A673 (cell line): ENCODE measurements around the gene WDFY4. TPM values are rescaled to one million over a fixed set of nuclear protein-coding genes. Genes with fewer than 3 reads are reported as not detected.

Experiments used
- BruUV-seq: library from RNA; stranded (reverse); fragments of 400-500 nt; replicated peaks from 2 replicates; lab custom pipeline; 2021; lab: Mats Ljungman, UMichigan
- CTCF ChIA-PET: fragments of 300-600 bp; sonication (Branson Sonifier 250); formaldehyde crosslinking; loops from one replicate; lab custom pipeline; 2022; ENCODE audit warnings: antibody characterized with exemption; lab: Charles Lee
- POLR2A ChIA-PET: fragments of 300-600 bp; sonication (Branson Sonifier 250); formaldehyde crosslinking; loops from one replicate; lab custom pipeline; 2022; ENCODE audit warnings: antibody characterized with exemption; ENCODE audit not compliant: low non-redundant PET; lab: Charles Lee
- DNase-seq: peaks from one replicate; pipeline ENCODE4 v3.0.0-alpha.2; 2015; ENCODE audit warnings: low spot score
- H3K27ac ChIP-seq: fragments of 200-600 bp; sonication (generic); 2 replicates; pipeline ENCODE4 v1.5.1; 2016; ENCODE audit warnings: mixed run types, low read depth, mild to moderate bottlenecking, mixed read lengths, antibody characterized with exemption, low read length; ENCODE audit not compliant: poor library complexity, severe bottlenecking
- H3K27me3 ChIP-seq: fragments of 200-600 bp; sonication (generic); replicated peaks from 2 replicates; pipeline ENCODE4 v1.6.1; 2017; ENCODE audit warnings: mixed run types, low read depth, mild to moderate bottlenecking, mixed read lengths, antibody characterized with exemption, low read length; ENCODE audit not compliant: insufficient read depth, poor library complexity
- H3K36me3 ChIP-seq: fragments of 200-600 bp; sonication (generic); 2 replicates; pipeline ENCODE4 v1.6.1; 2016; ENCODE audit warnings: mixed run types, mild to moderate bottlenecking, mixed read lengths, antibody characterized with exemption, low read length; ENCODE audit not compliant: insufficient read depth, poor library complexity, severe bottlenecking
- H3K4me1 ChIP-seq: fragments of 200-600 bp; sonication (generic); 2 replicates; pipeline ENCODE4 v1.6.1; 2017; ENCODE audit warnings: mixed run types, mild to moderate bottlenecking, mixed read lengths, antibody characterized with exemption, low read length; ENCODE audit not compliant: insufficient read depth, poor library complexity, severe bottlenecking
- H3K4me3 ChIP-seq: fragments of 200-600 bp; sonication (generic); 2 replicates; pipeline ENCODE4 v1.5.1; 2016; ENCODE audit warnings: low read depth, mixed run types, mild to moderate bottlenecking, mixed read lengths, low read length; ENCODE audit not compliant: poor library complexity, severe bottlenecking
- H3K9me3 ChIP-seq: fragments of 200-600 bp; sonication (generic); 2 replicates; pipeline ENCODE4 v1.6.1; 2016; ENCODE audit warnings: mixed run types, low read depth, mild to moderate bottlenecking, mixed read lengths, antibody characterized with exemption, low read length; ENCODE audit not compliant: poor library complexity, severe bottlenecking
- EZH2 ChIP-seq: fragments of 200-600 bp; sonication (generic); IDR thresholded peaks from 2 replicates; pipeline ENCODE4 v1.6.1; 2017; ENCODE audit warnings: borderline replicate concordance, low read depth, mild to moderate bottlenecking, mixed read lengths, antibody characterized with exemption, low read length; ENCODE audit not compliant: poor library complexity, severe bottlenecking
- intact Hi-C: fragments of 100-400 bp; cut with micrococcal nuclease; formaldehyde crosslinking; loops from one replicate; pipeline ENCODE4 v1.10.0; 2022; ENCODE audit not compliant: unreplicated experiment
- total RNA-seq: library from RNA; stranded (reverse); gene quantifications from 2 replicates; pipeline ENCODE4 v1.2.3, GENCODE V29; 2021
- TF ChIP-seq, protein P1 (sequence below): fragments of 300-800, 200-600 bp; sonication (generic); conservative IDR thresholded peaks from 2 replicates; pipeline ENCODE4 v1.5.1; 2017; ENCODE audit warnings: low read depth, mild to moderate bottlenecking, antibody characterized with exemption, low read length, moderate library complexity, mixed read lengths

The WDFY4 gene
- total RNA-seq, 1 experiment from 2014 or later: not detected

DNA sequence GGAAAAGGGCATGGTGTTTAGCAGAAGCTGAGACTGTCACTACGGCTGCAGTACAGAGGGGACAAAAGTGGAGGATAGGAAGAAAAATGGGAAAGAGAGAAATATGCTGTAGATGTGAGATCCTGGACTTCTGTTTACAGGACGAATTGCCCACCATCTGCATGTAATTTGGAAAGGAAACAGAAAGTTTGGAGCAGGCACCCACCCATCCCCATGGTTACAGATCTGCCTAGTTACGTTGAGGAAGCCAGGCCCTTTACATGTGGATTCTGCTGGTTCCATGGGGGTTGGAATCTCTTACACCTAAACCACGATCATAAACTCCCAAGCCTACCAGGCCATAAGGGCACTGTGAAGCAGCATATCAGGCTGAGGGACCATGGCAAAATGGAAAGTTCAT lies 84.3 kb downstream of the WDFY4 start:
- POLR2A ChIA-PET: no interaction called here
- no TSS peak for BruUV-seq
- no peaks in the 10 kb centered on the region for H3K36me3 ChIP-seq
- H3K27me3 ChIP-seq: no peaks in the 10 kb centered on the region
- no peak overlapping the region for H3K4me3 ChIP-seq
- no peaks in the 10 kb centered on the region for H3K4me1 ChIP-seq
- H3K27ac ChIP-seq: no peak overlapping the region
- H3K9me3 ChIP-seq: no peaks in the 10 kb centered on the region
- intact Hi-C loops: no loop called here
- CTCF ChIA-PET: no interaction called here
- DNase-seq: no peak
- TF ChIP-seq, protein P1, sequence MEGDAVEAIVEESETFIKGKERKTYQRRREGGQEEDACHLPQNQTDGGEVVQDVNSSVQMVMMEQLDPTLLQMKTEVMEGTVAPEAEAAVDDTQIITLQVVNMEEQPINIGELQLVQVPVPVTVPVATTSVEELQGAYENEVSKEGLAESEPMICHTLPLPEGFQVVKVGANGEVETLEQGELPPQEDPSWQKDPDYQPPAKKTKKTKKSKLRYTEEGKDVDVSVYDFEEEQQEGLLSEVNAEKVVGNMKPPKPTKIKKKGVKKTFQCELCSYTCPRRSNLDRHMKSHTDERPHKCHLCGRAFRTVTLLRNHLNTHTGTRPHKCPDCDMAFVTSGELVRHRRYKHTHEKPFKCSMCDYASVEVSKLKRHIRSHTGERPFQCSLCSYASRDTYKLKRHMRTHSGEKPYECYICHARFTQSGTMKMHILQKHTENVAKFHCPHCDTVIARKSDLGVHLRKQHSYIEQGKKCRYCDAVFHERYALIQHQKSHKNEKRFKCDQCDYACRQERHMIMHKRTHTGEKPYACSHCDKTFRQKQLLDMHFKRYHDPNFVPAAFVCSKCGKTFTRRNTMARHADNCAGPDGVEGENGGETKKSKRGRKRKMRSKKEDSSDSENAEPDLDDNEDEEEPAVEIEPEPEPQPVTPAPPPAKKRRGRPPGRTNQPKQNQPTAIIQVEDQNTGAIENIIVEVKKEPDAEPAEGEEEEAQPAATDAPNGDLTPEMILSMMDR: no peak
- TF ChIP-seq EZH2: no peak

DNA sequence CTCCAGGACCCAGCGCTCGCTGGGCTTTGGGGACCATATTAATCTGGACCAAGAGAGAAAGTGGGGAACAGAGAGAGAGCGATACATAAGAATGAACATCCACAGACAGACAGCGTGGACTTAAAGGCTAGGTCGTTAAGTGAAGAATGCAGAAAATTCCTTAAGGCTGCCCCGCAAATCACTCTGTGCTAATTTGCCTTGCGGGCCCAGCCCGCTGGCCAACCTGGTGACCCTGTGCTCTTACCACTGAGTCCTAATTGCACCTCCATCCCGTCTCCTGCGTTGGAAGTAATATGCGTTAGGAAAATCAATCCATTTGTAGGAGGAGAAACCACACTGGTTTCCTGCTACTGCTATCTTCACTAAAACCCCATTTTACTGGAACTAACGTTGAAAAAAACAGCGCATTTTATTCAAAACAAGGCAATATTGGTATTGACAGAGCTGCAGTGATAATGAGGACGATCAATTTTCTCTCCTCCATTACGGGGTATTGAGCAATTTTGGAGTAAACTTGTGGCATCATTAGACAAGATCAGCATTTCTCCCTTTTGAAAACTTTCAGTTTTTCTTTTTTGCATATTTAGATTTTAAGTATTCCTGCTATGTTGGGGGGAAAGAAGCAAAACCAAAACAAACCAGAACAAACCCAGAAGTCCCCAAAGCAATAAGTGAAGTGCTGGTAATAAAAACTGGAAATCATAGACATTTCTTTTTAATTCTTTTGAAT lies 85.2 kb downstream of the WDFY4 start:
- ChIA-PET POLR2A (no interaction called here), CTCF (no interaction called here)
- intact Hi-C loops: no loop called here
- H3K9me3 ChIP-seq: no peaks in the 10 kb centered on the region
- no peak for DNase-seq
- H3K27ac ChIP-seq: no peak overlapping the region
- no peaks in the 10 kb centered on the region for H3K36me3 ChIP-seq
- TF ChIP-seq, protein P1: no peak
- TF ChIP-seq EZH2: no peak
- H3K4me1 ChIP-seq: no peaks in the 10 kb centered on the region
- no peak overlapping the region for H3K4me3 ChIP-seq
- no peaks in the 10 kb centered on the region for H3K27me3 ChIP-seq
- no TSS peak for BruUV-seq

DNA sequence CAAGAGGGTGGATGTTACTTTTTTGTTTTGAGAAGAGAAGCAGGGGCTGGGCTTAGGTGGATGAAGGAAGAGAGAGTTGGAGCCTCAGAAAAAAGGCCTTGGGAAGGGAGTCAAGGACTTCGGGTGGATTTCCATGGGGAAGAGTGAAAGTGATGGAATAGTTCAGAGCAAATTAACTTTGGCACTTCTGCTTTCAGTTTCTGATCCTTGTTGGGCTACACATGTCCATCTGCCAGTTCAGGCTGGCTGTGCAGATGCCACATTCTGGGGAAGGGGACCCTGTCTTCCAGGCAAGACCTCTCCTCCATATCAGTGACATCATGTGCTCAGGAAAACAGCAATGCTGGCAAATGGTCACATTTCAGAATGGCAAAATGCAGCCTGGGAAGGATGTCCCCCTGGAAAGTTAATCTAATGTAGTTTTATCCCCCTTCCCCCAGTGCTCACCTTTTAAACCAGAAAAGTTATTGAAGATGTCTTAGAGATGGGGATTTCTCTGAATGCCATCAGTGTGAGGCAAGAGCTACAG lies 86.0 kb downstream of the WDFY4 start:
- CTCF ChIA-PET: no interaction called here
- no peaks in the 10 kb centered on the region for H3K9me3 ChIP-seq
- H3K4me1 ChIP-seq: no peaks in the 10 kb centered on the region
- no TSS peak for BruUV-seq
- intact Hi-C loops: no loop called here
- no peak for DNase-seq
- H3K27ac ChIP-seq: no peak overlapping the region
- POLR2A ChIA-PET: no interaction called here
- no peak overlapping the region for H3K4me3 ChIP-seq
- H3K36me3 ChIP-seq: no peaks in the 10 kb centered on the region
- H3K27me3 ChIP-seq: no peaks in the 10 kb centered on the region
- TF ChIP-seq, protein P1: no peak
- TF ChIP-seq EZH2: no peak
